Esophagus muscularis mucosa (tissue), 3 donors: ENCODE measurements around the gene ARPC3.

ENCODE experiments used
- POLR2A ChIP-seq: fragments of 450-650 bp; IDR thresholded peaks from one replicate; pipeline ENCODE4 v1.6.1; 2017; ENCODE audit warnings: antibody characterized with exemption, moderate library complexity, mild to moderate bottlenecking, low read depth
- POLR2AphosphoS5 ChIP-seq, 2 donors: sonication (generic); formaldehyde crosslinking; IDR thresholded peaks; one replicate each; pipeline ENCODE4 v1.6.1; 2017; ENCODE audit warnings: antibody characterized with exemption in 2 of 2
- TF ChIP-seq, protein P1 (sequence below), 3 experiments: fragments of 200-600 bp in 2 of 3; fragments of 450-650 bp in 1 of 3; sonication (generic) in 2 of 3; IDR thresholded peaks; one replicate each; pipeline ENCODE4 v1.5.1; 2017 to 2019; ENCODE audit warnings: antibody characterized with exemption in 3 of 3, mild to moderate bottlenecking in 2 of 3, moderate library complexity in 1 of 3

- TF ChIP-seq, protein P1, sequence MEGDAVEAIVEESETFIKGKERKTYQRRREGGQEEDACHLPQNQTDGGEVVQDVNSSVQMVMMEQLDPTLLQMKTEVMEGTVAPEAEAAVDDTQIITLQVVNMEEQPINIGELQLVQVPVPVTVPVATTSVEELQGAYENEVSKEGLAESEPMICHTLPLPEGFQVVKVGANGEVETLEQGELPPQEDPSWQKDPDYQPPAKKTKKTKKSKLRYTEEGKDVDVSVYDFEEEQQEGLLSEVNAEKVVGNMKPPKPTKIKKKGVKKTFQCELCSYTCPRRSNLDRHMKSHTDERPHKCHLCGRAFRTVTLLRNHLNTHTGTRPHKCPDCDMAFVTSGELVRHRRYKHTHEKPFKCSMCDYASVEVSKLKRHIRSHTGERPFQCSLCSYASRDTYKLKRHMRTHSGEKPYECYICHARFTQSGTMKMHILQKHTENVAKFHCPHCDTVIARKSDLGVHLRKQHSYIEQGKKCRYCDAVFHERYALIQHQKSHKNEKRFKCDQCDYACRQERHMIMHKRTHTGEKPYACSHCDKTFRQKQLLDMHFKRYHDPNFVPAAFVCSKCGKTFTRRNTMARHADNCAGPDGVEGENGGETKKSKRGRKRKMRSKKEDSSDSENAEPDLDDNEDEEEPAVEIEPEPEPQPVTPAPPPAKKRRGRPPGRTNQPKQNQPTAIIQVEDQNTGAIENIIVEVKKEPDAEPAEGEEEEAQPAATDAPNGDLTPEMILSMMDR (IDR thresholded peaks at IDR 0.05), result no peak
- no peak for TF ChIP-seq POLR2A
- TF ChIP-seq POLR2AphosphoS5 (IDR thresholded peaks at IDR 0.05), result no peak
Measured at GRCh38 chr12:110475426-110475825, 25.3 kb upstream of the ARPC3 start.
